ENCODE results near the gene SECISBP2L.

DNA sequence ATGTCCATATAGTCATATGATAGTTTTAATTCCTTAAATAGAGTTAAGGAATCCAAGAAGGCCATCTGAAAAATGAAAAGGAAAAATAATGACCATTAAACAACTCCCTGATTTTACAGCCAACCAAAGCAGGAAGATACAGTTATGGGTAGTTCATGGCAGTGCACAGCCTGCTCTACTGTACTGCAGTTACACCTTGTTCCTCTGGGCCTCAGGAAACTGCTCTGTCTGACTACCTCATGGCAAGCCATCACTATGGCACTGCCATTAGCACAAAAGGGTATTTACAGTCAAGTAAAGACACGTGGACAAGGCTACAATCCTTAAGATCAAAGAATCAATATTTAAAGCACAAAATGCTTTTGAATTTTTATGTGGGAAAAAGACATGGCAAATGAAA, 19.5 kb downstream of the SECISBP2L start:
- TF ChIP-seq, protein P1, sequence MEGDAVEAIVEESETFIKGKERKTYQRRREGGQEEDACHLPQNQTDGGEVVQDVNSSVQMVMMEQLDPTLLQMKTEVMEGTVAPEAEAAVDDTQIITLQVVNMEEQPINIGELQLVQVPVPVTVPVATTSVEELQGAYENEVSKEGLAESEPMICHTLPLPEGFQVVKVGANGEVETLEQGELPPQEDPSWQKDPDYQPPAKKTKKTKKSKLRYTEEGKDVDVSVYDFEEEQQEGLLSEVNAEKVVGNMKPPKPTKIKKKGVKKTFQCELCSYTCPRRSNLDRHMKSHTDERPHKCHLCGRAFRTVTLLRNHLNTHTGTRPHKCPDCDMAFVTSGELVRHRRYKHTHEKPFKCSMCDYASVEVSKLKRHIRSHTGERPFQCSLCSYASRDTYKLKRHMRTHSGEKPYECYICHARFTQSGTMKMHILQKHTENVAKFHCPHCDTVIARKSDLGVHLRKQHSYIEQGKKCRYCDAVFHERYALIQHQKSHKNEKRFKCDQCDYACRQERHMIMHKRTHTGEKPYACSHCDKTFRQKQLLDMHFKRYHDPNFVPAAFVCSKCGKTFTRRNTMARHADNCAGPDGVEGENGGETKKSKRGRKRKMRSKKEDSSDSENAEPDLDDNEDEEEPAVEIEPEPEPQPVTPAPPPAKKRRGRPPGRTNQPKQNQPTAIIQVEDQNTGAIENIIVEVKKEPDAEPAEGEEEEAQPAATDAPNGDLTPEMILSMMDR (IDR thresholded peaks at IDR 0.05), result no peak
- TF ChIP-seq POLR2A (IDR thresholded peaks at IDR 0.05), result no peak
